Esophagus muscularis mucosa (tissue), 4 donors: ENCODE data around the gene AMIGO1.

ENCODE experiments used
- EP300 ChIP-seq: sonication (generic); formaldehyde crosslinking; IDR thresholded peaks from one replicate; pipeline ENCODE4 v1.6.1; 2017; ENCODE audit warnings: antibody characterized with exemption
- POLR2A ChIP-seq: fragments of 450-650 bp; IDR thresholded peaks from one replicate; pipeline ENCODE4 v1.6.1; 2017; ENCODE audit warnings: antibody characterized with exemption, moderate library complexity, mild to moderate bottlenecking, low read depth
- POLR2AphosphoS5 ChIP-seq, 2 donors: sonication (generic); formaldehyde crosslinking; IDR thresholded peaks; one replicate each; pipeline ENCODE4 v1.6.1; 2017; ENCODE audit warnings: antibody characterized with exemption in 2 of 2
- TF ChIP-seq, protein P1 (sequence below), 3 experiments: fragments of 200-600 bp in 2 of 3; fragments of 450-650 bp in 1 of 3; sonication (generic) in 2 of 3; IDR thresholded peaks; one replicate each; pipeline ENCODE4 v1.5.1; 2017 to 2019; ENCODE audit warnings: antibody characterized with exemption in 3 of 3, mild to moderate bottlenecking in 2 of 3, moderate library complexity in 1 of 3

DNA sequence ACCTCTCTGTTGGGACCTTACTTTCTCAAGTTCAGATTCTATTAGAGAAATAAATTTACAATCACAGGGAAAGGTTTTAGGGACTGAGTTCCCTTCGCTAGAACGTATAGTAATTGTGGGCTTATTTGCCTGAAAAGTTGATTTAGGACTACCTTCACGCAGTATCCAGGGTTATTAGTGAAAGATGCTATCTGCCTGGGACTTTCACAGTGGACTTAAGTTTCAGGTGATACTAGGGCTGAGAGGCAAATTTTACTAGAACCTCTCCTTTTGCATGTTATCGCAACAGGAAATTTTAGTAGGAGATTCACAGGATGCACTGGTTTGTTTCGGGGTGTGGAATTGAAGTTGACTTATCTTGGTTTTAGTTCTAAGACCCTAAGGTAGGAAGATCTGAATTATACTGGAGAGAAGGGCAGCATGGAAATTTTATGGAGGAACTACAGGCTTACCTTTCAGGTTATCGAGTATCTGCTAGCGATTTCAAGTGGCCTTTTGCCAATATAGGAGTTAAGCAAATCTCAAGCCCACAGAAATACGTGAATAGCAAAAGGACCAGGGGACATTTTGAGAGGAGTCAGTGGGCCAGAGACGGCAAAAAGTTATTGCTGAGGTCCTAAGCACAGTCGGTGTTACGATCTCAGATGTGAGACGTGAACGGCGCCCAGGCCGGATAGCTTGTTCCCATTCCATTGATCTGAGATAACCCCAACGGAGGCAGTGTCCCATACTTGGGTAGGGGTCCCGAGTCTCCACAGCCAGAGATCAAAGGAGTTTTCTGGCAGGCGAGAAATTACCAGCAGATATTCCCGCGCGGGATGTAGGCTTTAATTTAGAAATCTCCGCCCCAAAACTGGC is 38.2 kb upstream of the AMIGO1 start:
- TF ChIP-seq POLR2AphosphoS5 (IDR thresholded peaks at IDR 0.05) (no peak), POLR2A (no peak), EP300 (no peak)
- TF ChIP-seq, protein P1, sequence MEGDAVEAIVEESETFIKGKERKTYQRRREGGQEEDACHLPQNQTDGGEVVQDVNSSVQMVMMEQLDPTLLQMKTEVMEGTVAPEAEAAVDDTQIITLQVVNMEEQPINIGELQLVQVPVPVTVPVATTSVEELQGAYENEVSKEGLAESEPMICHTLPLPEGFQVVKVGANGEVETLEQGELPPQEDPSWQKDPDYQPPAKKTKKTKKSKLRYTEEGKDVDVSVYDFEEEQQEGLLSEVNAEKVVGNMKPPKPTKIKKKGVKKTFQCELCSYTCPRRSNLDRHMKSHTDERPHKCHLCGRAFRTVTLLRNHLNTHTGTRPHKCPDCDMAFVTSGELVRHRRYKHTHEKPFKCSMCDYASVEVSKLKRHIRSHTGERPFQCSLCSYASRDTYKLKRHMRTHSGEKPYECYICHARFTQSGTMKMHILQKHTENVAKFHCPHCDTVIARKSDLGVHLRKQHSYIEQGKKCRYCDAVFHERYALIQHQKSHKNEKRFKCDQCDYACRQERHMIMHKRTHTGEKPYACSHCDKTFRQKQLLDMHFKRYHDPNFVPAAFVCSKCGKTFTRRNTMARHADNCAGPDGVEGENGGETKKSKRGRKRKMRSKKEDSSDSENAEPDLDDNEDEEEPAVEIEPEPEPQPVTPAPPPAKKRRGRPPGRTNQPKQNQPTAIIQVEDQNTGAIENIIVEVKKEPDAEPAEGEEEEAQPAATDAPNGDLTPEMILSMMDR (IDR thresholded peaks at IDR 0.05): no peak
